22Rv1 (cell line): ENCODE measurements around the gene GARRE1.

Source experiments
- CTCF ChIP-seq: fragments of 450-650 bp; IDR thresholded peaks from 2 replicates; pipeline ENCODE4 v1.5.1; 2017; ENCODE audit warnings: mild to moderate bottlenecking
- ZFX ChIP-seq: fragments of 450-650 bp; IDR thresholded peaks from 2 replicates; pipeline ENCODE4 v1.6.1; 2017; ENCODE audit warnings: antibody characterized with exemption, borderline replicate concordance

- no peak for TF ChIP-seq CTCF
- TF ChIP-seq ZFX, result no peak
Measured at GRCh38 chr19:34291235-34291634, 36.9 kb downstream of the GARRE1 start.
